Epithelial cell of esophagus (primary cell): ENCODE data around the gene ZNF319.

Source experiments
- DNase-seq: peaks from one replicate; pipeline ENCODE4 v3.0.0; 2010; ENCODE audit warnings: low read depth
- H3K4me3 ChIP-seq: 2 replicates; pipeline ENCODE4 v1.5.1; 2011; ENCODE audit warnings: mild to moderate bottlenecking, low read length, control low read depth
- TF ChIP-seq, protein P1 (sequence below): IDR thresholded peaks from 2 replicates; pipeline ENCODE4 v1.5.1; 2011; ENCODE audit warnings: low read depth, mild to moderate bottlenecking, low read length, control low read depth, inconsistent platforms; ENCODE audit not compliant: insufficient read depth; ENCODE audit errors: missing control alignments

The ZNF319 gene

GRCh38 chr16:57972306-57972705, 28.2 kb downstream of the ZNF319 start:
- no peak overlapping the region for H3K4me3 ChIP-seq
- DNase-seq: no peak
- TF ChIP-seq, protein P1, sequence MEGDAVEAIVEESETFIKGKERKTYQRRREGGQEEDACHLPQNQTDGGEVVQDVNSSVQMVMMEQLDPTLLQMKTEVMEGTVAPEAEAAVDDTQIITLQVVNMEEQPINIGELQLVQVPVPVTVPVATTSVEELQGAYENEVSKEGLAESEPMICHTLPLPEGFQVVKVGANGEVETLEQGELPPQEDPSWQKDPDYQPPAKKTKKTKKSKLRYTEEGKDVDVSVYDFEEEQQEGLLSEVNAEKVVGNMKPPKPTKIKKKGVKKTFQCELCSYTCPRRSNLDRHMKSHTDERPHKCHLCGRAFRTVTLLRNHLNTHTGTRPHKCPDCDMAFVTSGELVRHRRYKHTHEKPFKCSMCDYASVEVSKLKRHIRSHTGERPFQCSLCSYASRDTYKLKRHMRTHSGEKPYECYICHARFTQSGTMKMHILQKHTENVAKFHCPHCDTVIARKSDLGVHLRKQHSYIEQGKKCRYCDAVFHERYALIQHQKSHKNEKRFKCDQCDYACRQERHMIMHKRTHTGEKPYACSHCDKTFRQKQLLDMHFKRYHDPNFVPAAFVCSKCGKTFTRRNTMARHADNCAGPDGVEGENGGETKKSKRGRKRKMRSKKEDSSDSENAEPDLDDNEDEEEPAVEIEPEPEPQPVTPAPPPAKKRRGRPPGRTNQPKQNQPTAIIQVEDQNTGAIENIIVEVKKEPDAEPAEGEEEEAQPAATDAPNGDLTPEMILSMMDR: no peak

DNA sequence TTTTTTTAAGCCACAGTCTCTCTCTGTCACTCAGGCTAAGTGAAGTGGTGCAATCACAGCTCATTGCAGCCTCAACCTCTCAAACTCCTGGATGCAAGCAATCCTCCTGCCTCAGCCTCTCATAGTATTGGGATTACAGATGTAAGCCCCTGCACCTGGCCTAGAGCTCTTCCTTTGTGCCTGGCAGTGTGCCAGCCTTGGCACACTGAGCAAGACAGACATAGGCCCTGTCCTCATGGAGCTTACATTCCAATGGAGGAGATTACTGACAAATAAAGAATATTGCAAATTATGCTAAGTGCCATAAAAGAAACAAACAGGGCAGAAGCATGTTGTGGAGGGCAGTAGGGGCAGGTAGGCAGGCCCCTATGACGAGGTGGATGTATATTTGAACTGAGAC, 28.6 kb downstream of the ZNF319 start:
- H3K4me3 ChIP-seq: no peak overlapping the region
- TF ChIP-seq, protein P1: no peak
- DNase-seq: no peak

GRCh38 chr16:57970970-57971369, 29.5 kb downstream of the ZNF319 start, which contains the start of gene CNGB1:
TSS of gene CNGB1 (minus strand) at chr16:57971128. CDS start at chr16:57967286, 3,842 bp downstream.
- no peak within 1 kb of the TSS for H3K4me3 ChIP-seq
- TF ChIP-seq, protein P1: no peak

DNA sequence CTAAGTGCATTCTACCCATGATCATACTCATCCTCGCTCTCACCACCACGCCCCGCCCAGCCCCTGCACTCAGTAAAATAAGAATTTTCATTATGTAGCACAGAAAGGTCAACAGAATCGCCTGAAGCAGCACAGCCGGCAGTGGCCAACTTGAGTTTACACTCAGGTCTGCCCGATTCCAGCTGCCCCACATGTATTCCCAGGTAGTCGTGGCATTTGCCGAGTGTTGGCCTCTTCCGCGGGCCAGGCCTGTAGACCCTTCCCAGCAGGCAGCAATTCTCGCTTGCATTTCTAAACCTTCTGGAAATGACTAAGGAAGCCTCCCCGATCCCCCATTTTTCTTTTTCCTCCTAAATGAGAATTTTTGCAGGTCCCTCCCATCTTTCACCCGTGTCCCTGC, 30.2 kb downstream of the ZNF319 start:
- no peak overlapping the region for H3K4me3 ChIP-seq
- TF ChIP-seq, protein P1: no peak
- DNase-seq: no peak

More at GRCh38 chr16:57970970-57971369, 29.5 kb downstream of the ZNF319 start, which contains the start of gene CNGB1:
- DNase-seq: no peak

GRCh38 chr16:57969451-57970123, 30.9 kb downstream of the ZNF319 start:
- TF ChIP-seq, protein P1: no peak
- H3K4me3 ChIP-seq: no peak overlapping the region
- no peak for DNase-seq

DNA sequence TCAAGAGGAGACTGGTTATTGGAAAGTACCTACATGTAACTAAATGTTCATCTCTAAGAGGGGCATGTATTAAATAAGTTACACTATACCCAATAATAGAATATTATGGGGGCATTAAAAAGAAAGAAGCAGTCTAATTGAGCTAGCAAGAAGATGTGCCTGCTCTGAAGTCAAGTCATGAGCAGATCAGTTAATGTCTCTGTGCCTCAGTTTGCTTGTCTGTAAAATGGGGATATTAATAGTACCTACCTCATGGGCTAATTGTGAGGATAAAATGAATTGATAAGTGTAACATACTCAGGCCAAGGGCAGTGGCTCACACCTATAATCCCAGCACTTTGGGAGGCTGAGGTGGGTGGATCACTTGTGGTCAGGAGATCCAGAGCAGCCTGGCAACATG, 32.6 kb downstream of the ZNF319 start:
- TF ChIP-seq, protein P1: no peak
- no peak overlapping the region for H3K4me3 ChIP-seq
- DNase-seq: no peak

DNA sequence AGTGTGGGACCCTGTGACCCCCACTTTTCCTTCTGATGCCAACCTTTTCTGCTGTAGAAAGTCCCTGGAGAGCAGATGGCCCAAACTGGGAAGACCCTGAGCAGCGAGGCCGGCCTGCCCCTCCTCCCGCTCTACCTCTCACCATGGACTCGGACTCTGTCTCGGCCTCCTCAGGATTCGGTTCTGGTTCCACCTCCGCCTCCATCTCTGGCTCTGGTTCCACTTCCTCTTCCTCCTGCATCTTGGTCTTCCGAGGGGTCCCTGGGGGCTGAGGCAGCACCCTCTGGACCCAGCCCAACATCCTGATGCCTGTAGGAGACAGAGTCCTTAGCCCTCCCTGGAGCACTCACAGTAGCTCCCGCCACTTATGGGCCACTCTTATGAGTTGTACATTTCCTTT, 33.5 kb downstream of the ZNF319 start:
- TF ChIP-seq, protein P1: no peak
- DNase-seq: no peak
- H3K4me3 ChIP-seq: no peak overlapping the region
